GM13977 (cell line): ENCODE results near the gene KRT85.

ENCODE experiments used
- DNase-seq: peaks from one replicate; pipeline ENCODE4 v3.0.0; 2012; ENCODE audit warnings: low spot score
- in situ Hi-C: fragments of 300-500 bp; cut with MboI; formaldehyde crosslinking; loops from one replicate; pipeline ENCODE4 v1.12.0; 2022; ENCODE audit warnings: low sequenced_read_pairs, low pct_unique_long_range_greater_than_20kb, mixed read lengths, inconsistent platforms; ENCODE audit not compliant: unreplicated experiment
- TF ChIP-seq, protein P1 (sequence below): IDR thresholded peaks from 2 replicates; pipeline ENCODE4 v1.5.1; 2012; ENCODE audit warnings: mild to moderate bottlenecking, control low read depth; ENCODE audit not compliant: insufficient read depth; ENCODE audit errors: extremely low read depth, missing control alignments

Gene KRT85

GRCh38 chr12:52333321-52333720 lies 34.0 kb downstream of the KRT85 start:
- no peak for DNase-seq
- in situ Hi-C loops, result no loop called here
- TF ChIP-seq, protein P1, sequence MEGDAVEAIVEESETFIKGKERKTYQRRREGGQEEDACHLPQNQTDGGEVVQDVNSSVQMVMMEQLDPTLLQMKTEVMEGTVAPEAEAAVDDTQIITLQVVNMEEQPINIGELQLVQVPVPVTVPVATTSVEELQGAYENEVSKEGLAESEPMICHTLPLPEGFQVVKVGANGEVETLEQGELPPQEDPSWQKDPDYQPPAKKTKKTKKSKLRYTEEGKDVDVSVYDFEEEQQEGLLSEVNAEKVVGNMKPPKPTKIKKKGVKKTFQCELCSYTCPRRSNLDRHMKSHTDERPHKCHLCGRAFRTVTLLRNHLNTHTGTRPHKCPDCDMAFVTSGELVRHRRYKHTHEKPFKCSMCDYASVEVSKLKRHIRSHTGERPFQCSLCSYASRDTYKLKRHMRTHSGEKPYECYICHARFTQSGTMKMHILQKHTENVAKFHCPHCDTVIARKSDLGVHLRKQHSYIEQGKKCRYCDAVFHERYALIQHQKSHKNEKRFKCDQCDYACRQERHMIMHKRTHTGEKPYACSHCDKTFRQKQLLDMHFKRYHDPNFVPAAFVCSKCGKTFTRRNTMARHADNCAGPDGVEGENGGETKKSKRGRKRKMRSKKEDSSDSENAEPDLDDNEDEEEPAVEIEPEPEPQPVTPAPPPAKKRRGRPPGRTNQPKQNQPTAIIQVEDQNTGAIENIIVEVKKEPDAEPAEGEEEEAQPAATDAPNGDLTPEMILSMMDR, result no peak

DNA sequence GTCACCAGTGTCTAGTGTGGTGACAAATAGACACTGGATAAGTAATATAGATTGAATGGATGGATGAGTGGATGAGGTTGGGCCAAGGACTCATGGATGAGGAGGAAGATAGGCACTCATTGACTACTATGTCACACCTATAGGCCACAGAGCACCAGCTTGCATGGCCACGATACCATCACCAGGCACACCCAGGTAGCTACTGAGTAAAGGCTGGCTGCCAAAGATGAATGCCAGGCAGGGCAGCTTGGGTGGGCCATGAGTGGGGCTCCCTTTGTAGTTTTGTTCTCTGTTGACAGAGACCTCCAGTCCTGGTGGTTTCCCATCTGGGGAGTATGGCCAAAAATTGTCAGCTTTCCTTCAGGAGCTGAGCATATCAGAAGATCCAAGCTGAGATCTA lies 34.9 kb downstream of the KRT85 start:
- DNase-seq, result no peak
- TF ChIP-seq, protein P1, result no peak
- in situ Hi-C loops, result no loop called here

- in situ Hi-C loops, result no loop called here
- TF ChIP-seq, protein P1, result no peak
Measured at GRCh38 chr12:52331833-52332232, 35.4 kb downstream of the KRT85 start.

DNA sequence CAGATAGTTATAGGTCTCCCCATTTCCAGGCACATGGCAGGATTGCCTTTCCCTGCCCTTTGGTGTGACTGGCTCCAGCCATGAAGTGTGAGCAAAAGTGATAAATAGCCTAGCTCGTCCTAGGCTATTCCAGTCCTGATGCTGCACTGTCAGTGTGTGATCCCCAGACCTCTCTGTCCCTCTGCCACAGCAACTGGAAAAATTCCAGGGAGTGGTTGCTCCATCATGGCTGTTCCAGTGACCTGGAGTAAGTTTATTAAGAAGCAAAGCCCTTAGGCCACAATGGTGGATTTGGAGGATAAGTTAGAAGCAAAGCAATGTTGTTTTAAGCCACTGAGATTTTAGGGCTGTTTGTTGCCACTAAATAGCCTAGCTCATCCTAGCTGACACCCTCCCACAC lies 36.2 kb downstream of the KRT85 start:
- in situ Hi-C loops, result no loop called here
- TF ChIP-seq, protein P1, result no peak
- no peak for DNase-seq

More at GRCh38 chr12:52331833-52332232, 35.4 kb downstream of the KRT85 start:
- DNase-seq, result no peak

- in situ Hi-C loops, result no loop called here
- no peak for DNase-seq
- TF ChIP-seq, protein P1, result no peak
Measured at GRCh38 chr12:52327830-52328500, 39.3 kb downstream of the KRT85 start.

DNA sequence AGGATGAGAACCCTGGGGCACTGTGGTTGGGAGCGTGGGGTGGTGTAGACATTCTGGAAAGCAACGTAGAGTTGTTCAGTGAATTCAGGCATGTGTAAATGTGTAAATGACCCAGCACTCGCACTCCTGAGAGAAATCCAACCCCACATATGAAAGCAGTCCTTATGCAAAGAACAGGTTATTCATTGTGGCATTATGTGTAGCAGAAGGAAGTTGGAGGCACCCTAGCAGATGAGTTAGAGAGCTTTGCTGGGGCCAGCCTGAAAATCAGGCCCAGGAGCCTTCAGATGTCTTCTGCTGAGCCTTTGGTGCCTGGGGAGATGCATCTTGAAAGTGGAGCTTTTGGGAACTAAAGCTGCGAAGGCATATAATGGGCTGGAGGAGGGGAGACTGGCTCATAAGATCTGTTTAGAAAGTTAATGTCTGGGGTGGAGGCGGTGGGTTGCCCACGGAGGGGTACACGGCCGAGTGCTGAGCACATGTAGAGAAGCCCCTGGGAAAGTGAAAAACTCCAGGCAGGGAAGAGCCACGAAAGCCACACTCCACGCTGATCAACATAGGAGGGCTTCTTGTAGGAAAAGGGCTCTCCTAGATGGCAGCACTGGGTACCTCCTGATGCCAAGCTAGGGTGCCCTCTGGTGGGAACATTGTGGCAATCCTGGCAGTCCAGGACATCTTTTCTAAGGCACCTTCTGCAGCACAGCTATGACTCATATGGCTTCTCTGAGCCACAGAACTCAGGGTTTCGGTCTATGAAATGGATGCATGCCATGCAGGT lies 40.0 kb downstream of the KRT85 start:
- peak; percentile 85 for DNase-seq
- TF ChIP-seq, protein P1, result peak; percentile 72
- in situ Hi-C loops, result no loop called here
